ENCODE measurements around the gene MAP3K13.

The MAP3K13 gene

DNA sequence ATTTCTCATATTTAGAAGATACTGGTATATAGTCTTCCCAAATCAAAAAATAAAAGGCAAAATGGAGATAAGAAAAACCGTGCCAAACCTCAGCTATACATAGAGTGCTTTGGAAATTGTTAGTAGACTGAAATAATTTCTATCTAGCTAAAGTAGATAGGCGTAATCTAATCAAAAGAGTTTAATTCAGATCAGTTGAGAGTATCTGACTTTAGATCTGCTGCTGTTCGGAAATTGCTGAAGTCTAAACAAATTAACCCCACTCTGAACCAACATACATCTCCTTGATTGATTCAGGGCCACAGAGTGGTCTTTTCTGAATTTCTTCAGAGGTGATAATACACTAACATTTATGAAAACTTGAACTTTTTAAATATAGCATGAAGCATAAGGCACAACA is 40.1 kb downstream of the MAP3K13 start:
- no peaks in the 10 kb centered on the region for H3K9me2 ChIP-seq (ENCODE audit: low read depth, low read length)
- no peaks in the 10 kb centered on the region for H3K9me3 ChIP-seq (ENCODE audit: low read length)
- TF ChIP-seq, protein P1, sequence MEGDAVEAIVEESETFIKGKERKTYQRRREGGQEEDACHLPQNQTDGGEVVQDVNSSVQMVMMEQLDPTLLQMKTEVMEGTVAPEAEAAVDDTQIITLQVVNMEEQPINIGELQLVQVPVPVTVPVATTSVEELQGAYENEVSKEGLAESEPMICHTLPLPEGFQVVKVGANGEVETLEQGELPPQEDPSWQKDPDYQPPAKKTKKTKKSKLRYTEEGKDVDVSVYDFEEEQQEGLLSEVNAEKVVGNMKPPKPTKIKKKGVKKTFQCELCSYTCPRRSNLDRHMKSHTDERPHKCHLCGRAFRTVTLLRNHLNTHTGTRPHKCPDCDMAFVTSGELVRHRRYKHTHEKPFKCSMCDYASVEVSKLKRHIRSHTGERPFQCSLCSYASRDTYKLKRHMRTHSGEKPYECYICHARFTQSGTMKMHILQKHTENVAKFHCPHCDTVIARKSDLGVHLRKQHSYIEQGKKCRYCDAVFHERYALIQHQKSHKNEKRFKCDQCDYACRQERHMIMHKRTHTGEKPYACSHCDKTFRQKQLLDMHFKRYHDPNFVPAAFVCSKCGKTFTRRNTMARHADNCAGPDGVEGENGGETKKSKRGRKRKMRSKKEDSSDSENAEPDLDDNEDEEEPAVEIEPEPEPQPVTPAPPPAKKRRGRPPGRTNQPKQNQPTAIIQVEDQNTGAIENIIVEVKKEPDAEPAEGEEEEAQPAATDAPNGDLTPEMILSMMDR (IDR thresholded peaks at IDR 0.05; ENCODE audit: low read length): no peak
- no peak for TF ChIP-seq EZH2 (IDR thresholded peaks at IDR 0.05; ENCODE audit: borderline replicate concordance, low read length)
- H2AFZ ChIP-seq (ENCODE audit: low read length): no peak overlapping the region
- H3K36me3 ChIP-seq (ENCODE audit: insufficient read depth, low read length): no peaks in the 10 kb centered on the region
- no peaks in the 10 kb centered on the region for H3K79me2 ChIP-seq (ENCODE audit: insufficient read depth, low read length)
- no peaks in the 10 kb centered on the region for H3F3A ChIP-seq (ENCODE audit: insufficient read depth, low read length)
- no peaks in the 10 kb centered on the region; the same call in 1 of the 2 replicates for H3K27me3 ChIP-seq (ENCODE audit: insufficient read depth, low read length)
- no peaks in the 10 kb centered on the region for H4K20me1 ChIP-seq (ENCODE audit: insufficient read depth, low read length)
- H3K4me1 ChIP-seq (ENCODE audit: insufficient read depth, low read length, severe bottlenecking): no peaks in the 10 kb centered on the region
- no peak overlapping the region for H3K9ac ChIP-seq (ENCODE audit: low read length)
- no peak overlapping the region for H3K27ac ChIP-seq (ENCODE audit: low read depth, low read length, poor library complexity, severe bottlenecking)
- H3K4me3 ChIP-seq (ENCODE audit: low read depth, low read length, poor library complexity, severe bottlenecking): no peak overlapping the region
- H3K4me2 ChIP-seq (ENCODE audit: low read length): no peak overlapping the region

DNA sequence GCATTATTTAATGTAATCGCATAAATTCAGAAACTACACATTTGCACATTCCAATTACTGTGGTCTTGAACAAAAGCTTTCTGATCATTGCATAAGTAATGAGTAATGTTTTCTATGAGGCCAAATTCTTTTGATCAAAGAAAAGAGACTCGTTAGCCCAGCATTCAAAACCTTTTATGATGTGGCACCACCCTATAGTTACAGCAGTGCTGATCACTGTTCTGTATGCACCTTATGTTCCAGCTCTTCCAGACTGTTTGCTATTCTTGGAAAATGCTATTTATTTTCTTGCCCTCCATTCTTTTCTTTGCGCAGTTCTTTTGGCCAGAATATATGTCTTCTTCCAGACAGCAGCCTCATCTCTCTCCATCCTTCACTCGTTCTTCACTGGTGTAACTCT is 42.3 kb downstream of the MAP3K13 start:
- Histone ChIP-seq H3K79me2 (ENCODE audit: insufficient read depth, low read length) (no peaks in the 10 kb centered on the region), H3F3A (ENCODE audit: insufficient read depth, low read length) (no peaks in the 10 kb centered on the region), H3K9me2 (ENCODE audit: low read depth, low read length) (no peaks in the 10 kb centered on the region), H3K27me3 (ENCODE audit: insufficient read depth, low read length) (no peaks in the 10 kb centered on the region; the same call in 1 of the 2 replicates), H3K4me1 (ENCODE audit: insufficient read depth, low read length, severe bottlenecking) (no peaks in the 10 kb centered on the region), H3K4me2 (ENCODE audit: low read length) (no peak overlapping the region), H3K9me3 (ENCODE audit: low read length) (no peaks in the 10 kb centered on the region), H2AFZ (ENCODE audit: low read length) (no peak overlapping the region), H3K9ac (ENCODE audit: low read length) (no peak overlapping the region), H4K20me1 (ENCODE audit: insufficient read depth, low read length) (no peaks in the 10 kb centered on the region), H3K27ac (ENCODE audit: low read depth, low read length, poor library complexity, severe bottlenecking) (no peak overlapping the region), H3K36me3 (ENCODE audit: insufficient read depth, low read length) (no peaks in the 10 kb centered on the region), H3K4me3 (ENCODE audit: low read depth, low read length, poor library complexity, severe bottlenecking) (no peak overlapping the region)
- no peak for TF ChIP-seq EZH2 (IDR thresholded peaks at IDR 0.05; ENCODE audit: borderline replicate concordance, low read length)
- TF ChIP-seq, protein P1 (IDR thresholded peaks at IDR 0.05; ENCODE audit: low read length): no peak

DNA sequence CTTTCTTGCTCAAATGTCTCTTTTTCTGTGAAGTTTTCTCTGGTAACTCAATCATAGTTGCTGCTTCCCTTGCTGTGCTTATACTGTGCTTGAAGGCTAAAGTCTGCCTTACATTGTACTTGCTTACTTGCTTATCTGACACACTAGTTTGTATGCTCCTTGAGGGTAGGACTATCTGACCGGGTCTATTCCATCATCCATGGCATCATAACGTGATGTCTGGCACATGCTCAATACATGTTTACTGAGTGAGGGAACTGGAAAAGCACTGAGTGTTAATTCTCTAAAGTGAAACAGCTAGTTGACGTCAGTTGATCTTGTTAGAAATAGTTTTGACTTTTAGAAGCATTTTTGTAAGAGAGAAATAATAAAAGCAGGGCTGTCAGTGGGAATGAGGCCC is 42.7 kb downstream of the MAP3K13 start:
- Histone ChIP-seq H3K27ac (ENCODE audit: low read depth, low read length, poor library complexity, severe bottlenecking) (no peak overlapping the region), H3K4me2 (ENCODE audit: low read length) (no peak overlapping the region), H4K20me1 (ENCODE audit: insufficient read depth, low read length) (no peaks in the 10 kb centered on the region), H3K9me2 (ENCODE audit: low read depth, low read length) (no peaks in the 10 kb centered on the region), H3K4me1 (ENCODE audit: insufficient read depth, low read length, severe bottlenecking) (no peaks in the 10 kb centered on the region), H3K4me3 (ENCODE audit: low read depth, low read length, poor library complexity, severe bottlenecking) (no peak overlapping the region), H3K9ac (ENCODE audit: low read length) (no peak overlapping the region), H3K9me3 (ENCODE audit: low read length) (no peaks in the 10 kb centered on the region), H2AFZ (ENCODE audit: low read length) (no peak overlapping the region), H3K36me3 (ENCODE audit: insufficient read depth, low read length) (no peaks in the 10 kb centered on the region), H3K79me2 (ENCODE audit: insufficient read depth, low read length) (no peaks in the 10 kb centered on the region), H3F3A (ENCODE audit: insufficient read depth, low read length) (no peaks in the 10 kb centered on the region), H3K27me3 (ENCODE audit: insufficient read depth, low read length) (no peaks in the 10 kb centered on the region; the same call in 1 of the 2 replicates)
- TF ChIP-seq, protein P1 (IDR thresholded peaks at IDR 0.05; ENCODE audit: low read length): no peak
- TF ChIP-seq EZH2 (IDR thresholded peaks at IDR 0.05; ENCODE audit: borderline replicate concordance, low read length): no peak
